Measurements from ENCODE around the gene NLRP6.

DNA sequence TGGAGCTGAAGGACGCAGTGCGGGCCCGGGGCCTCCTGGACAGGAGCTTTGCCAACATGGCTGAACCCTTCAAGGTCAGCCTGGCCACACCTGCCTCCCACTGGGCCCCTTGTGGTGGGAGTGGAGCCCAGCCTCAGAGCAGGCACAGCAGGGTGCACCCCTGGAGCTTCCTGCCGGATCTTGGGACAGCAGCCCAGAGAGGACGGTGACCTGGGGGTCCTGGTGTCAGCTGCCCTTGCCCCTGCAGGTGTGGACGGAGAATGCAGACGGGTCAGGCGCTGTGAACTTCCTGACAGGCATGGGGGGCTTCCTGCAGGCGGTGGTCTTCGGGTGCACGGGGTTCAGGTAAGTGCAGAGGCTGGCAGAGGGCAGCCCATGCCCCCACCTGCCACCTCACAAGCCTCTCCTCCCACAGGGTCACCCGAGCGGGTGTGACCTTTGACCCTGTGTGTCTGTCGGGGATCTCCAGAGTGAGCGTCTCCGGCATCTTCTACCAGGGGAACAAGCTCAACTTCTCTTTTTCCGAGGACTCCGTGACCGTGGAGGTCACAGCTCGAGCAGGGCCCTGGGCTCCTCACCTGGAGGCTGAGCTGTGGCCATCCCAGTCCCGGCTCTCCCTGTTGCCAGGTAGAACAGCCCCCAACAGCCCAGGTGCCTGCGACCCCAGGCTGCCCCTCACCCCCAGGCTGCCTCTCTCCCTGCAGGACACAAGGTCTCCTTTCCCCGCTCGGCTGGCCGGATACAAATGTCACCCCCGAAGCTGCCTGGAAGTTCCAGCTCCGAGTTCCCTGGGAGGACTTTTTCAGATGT is 15.8 kb downstream of the NLRP6 start:
- no peak for TF ChIP-seq POLR2A (IDR thresholded peaks at IDR 0.05)
- no peak for TF ChIP-seq CTCF (IDR thresholded peaks at IDR 0.05)
